ENCODE measurements around the gene GCHFR. TPM values are rescaled to one million over a fixed set of nuclear protein-coding genes. Genes with fewer than 3 reads are reported as not detected.

GCHFR gene
- total and polyA plus RNA-seq, 10 of the 15 experiments (the other 5 are each of a cell fraction or from before 2014, with no cell fraction given): 10.5 to 94.0 (median 35.3) TPM

DNA sequence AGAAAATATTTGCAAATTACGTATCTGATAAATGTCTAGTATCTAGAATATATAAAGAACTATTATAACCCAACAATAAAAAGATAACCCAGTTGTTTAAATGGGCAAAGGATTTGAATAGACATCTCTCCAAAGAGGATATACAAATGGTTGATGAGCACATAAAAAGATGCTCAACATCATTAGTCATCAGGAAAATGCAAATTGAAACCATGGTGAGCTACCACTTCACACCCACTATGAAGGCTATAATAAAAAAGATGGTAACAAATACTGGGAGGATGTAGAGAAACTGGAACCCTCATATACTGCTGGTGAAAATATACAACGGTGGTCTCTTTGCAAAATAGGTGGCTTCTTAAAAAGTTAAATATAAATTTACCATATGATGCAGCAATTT, 40.9 kb upstream of the GCHFR start (continued):
- TF ChIP-seq CHD2 (IDR thresholded peaks at IDR 0.05; ENCODE audit: borderline replicate concordance, low read depth, low read length): no peak

DNA sequence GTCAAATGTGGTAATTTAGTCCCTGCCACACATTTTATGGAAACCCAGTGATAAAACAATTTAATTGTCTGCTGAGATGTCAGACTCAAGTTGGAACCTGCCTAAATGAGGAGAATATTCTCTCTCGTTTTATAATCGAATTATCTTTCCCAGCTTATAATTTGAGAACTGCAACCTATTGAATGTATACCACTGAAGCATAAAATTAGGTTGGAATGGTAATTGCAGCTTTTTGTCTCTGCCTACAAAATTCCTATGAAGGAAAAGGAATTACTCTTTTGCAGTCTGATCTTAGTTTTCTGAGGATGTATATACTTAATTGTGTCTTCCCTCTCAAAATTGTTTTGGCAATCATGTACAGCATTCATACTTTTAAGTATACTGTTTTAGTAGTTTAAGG, 39.9 kb upstream of the GCHFR start:
- no peak overlapping the region for H3K9ac ChIP-seq (ENCODE audit: control insufficient read depth, insufficient read depth, low read length)
- FAIRE-seq (no peak), DNase-seq (ENCODE audit: low read depth, low spot score) (no peak), ATAC-seq (no peak)
- H4K20me1 ChIP-seq (ENCODE audit: control insufficient read depth, insufficient read depth): no peaks in the 10 kb centered on the region
- H3K27ac ChIP-seq (ENCODE audit: control insufficient read depth, insufficient read depth): no peak overlapping the region
- H3K79me2 ChIP-seq (ENCODE audit: control insufficient read depth, insufficient read depth, low read length): no peaks in the 10 kb centered on the region
- intact Hi-C loops (cut with micrococcal nuclease; ENCODE audit: unreplicated experiment) (no loop called here), in situ Hi-C loops (cut with MboI) (no loop called here)
- CTCF ChIA-PET: interaction anchor here (1.1 to 2.0 kb wide), 4 partner anchors 11 to 23 kb away, joined by 3 to 5 read pairs (median 4); no protein-coding TSS in a partner anchor
- WGBS (ENCODE audit: insufficient coverage, insufficient replicate concordance, low lambda C conversion rate, missing lambda C conversion rate): 98% methylated on average over 2 of the region's 2 CpGs
- H3K9me3 ChIP-seq (replicated peaks; ENCODE audit: control insufficient read depth, insufficient read depth, low read length): no peaks in the 10 kb centered on the region
- H2AFZ ChIP-seq (ENCODE audit: control insufficient read depth, low read depth, low read length): no peak overlapping the region
- H3K36me3 ChIP-seq (ENCODE audit: control insufficient read depth in 2 of 2, insufficient read depth in 2 of 2, low read length in 1 of 2): peaks cover 0 to 1% of the 10 kb centered on the region in 2 experiments; a peak in 2 of 4 replicates
- RAD21 ChIA-PET (ENCODE audit: unreplicated experiment): interaction anchor here (1.3 kb wide), 1 partner anchor 17 kb away, joined by 4 read pairs; no protein-coding TSS in a partner anchor
- BruUV-seq (replicated peaks): no TSS peak
- POLR2A ChIA-PET: interaction anchor here (0.6 to 1.7 kb wide), 2 partner anchors 21 to 1160 kb away, joined by 3 read pairs; no protein-coding TSS in a partner anchor
- H3K4me2 ChIP-seq (ENCODE audit: control insufficient read depth, insufficient read depth): no peak overlapping the region
- no peaks in the 10 kb centered on the region for H3K27me3 ChIP-seq (replicated peaks in 1 of 2; ENCODE audit: control insufficient read depth in 2 of 2, insufficient read depth in 2 of 2, low read length in 1 of 2)
- H3K4me1 ChIP-seq (ENCODE audit: control insufficient read depth, insufficient read depth, low read length): no peaks in the 10 kb centered on the region
- SMC1A ChIA-PET (ENCODE audit: uncharacterized antibody, unreplicated experiment): interaction anchor here (0.8 to 1.2 kb wide), 7 partner anchors 13 to 62 kb away, joined by 3 to 6 read pairs (median 3); no protein-coding TSS in a partner anchor
- H3K4me3 ChIP-seq: no peak overlapping the region
- TF ChIP-seq KDM1A (IDR thresholded peaks at IDR 0.05; ENCODE audit: borderline replicate concordance) (no peak), GATAD2B (conservative IDR thresholded peaks at IDR 0.05; ENCODE audit: low read depth) (no peak), HDGF (IDR thresholded peaks at IDR 0.05) (no peak), RAD21 (IDR thresholded peaks at IDR 0.05; ENCODE audit: insufficient read depth, low read depth, low read length) (no peak), SMAD5 (IDR thresholded peaks at IDR 0.05; ENCODE audit: low read depth) (no peak), SIX5 (IDR thresholded peaks at IDR 0.05; ENCODE audit: low read depth, low read length, severe bottlenecking) (no peak), HDAC2 (IDR thresholded peaks at IDR 0.05) (no peak), ZNF24 (IDR thresholded peaks at IDR 0.05) (no peak), SIN3A (IDR thresholded peaks at IDR 0.05; ENCODE audit: low read depth, low read length) (no peak), NFYA (IDR thresholded peaks at IDR 0.05; ENCODE audit: borderline replicate concordance, low read depth, low read length) (no peak), ZNF384 (IDR thresholded peaks at IDR 0.05; ENCODE audit: borderline replicate concordance, low read depth, low read length) (no peak), GABPA (IDR thresholded peaks at IDR 0.05; ENCODE audit: low read depth) (no peak)
- TF ChIP-seq, protein P1, sequence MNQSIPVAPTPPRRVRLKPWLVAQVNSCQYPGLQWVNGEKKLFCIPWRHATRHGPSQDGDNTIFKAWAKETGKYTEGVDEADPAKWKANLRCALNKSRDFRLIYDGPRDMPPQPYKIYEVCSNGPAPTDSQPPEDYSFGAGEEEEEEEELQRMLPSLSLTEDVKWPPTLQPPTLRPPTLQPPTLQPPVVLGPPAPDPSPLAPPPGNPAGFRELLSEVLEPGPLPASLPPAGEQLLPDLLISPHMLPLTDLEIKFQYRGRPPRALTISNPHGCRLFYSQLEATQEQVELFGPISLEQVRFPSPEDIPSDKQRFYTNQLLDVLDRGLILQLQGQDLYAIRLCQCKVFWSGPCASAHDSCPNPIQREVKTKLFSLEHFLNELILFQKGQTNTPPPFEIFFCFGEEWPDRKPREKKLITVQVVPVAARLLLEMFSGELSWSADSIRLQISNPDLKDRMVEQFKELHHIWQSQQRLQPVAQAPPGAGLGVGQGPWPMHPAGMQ (IDR thresholded peaks at IDR 0.05; ENCODE audit: borderline replicate concordance): no peak
- TF ChIP-seq, protein P2, sequence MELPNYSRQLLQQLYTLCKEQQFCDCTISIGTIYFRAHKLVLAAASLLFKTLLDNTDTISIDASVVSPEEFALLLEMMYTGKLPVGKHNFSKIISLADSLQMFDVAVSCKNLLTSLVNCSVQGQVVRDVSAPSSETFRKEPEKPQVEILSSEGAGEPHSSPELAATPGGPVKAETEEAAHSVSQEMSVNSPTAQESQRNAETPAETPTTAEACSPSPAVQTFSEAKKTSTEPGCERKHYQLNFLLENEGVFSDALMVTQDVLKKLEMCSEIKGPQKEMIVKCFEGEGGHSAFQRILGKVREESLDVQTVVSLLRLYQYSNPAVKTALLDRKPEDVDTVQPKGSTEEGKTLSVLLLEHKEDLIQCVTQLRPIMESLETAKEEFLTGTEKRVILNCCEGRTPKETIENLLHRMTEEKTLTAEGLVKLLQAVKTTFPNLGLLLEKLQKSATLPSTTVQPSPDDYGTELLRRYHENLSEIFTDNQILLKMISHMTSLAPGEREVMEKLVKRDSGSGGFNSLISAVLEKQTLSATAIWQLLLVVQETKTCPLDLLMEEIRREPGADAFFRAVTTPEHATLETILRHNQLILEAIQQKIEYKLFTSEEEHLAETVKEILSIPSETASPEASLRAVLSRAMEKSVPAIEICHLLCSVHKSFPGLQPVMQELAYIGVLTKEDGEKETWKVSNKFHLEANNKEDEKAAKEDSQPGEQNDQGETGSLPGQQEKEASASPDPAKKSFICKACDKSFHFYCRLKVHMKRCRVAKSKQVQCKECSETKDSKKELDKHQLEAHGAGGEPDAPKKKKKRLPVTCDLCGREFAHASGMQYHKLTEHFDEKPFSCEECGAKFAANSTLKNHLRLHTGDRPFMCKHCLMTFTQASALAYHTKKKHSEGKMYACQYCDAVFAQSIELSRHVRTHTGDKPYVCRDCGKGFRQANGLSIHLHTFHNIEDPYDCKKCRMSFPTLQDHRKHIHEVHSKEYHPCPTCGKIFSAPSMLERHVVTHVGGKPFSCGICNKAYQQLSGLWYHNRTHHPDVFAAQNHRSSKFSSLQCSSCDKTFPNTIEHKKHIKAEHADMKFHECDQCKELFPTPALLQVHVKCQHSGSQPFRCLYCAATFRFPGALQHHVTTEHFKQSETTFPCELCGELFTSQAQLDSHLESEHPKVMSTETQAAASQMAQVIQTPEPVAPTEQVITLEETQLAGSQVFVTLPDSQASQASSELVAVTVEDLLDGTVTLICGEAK (IDR thresholded peaks at IDR 0.05; ENCODE audit: borderline replicate concordance): no peak
